ENCODE data around the gene SIRT7.

The SIRT7 gene

DNA sequence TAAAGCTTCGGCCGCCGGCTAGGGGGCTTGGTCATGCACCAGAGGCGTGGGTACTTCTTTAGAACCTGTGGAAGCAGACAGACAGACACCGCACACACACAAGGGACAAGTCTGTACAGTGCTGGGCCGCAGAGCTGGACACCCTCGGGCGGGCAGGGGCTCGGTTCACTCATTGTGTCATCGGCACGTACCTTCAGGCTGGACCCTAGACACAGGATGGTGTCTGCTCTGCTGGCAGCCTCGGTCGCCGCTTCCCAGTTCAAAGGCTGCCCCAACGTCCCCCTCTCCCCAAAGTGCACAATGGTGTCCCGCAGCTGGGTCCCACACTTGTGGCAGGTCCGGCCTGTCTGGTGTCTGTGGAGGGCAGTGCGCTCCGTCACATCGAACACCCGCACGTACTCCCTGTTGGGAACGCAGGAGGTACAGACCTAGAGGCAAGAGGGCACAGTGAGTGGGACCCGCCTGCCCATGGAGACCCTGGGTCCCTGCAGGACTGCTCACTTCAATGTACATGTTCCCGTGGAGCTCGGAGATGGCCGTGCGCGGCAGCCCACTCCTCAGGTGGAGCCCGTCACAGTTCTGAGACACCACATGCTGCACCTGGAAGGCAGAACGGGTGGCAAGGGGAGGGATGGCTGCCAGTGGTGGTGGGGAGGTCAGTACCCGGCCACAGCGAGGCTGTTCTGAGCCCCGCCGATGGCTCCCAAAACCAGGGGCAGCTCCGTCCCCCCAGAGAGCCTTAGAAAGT is 3.7 kb downstream of the SIRT7 start:
- TF ChIP-seq, protein P1, sequence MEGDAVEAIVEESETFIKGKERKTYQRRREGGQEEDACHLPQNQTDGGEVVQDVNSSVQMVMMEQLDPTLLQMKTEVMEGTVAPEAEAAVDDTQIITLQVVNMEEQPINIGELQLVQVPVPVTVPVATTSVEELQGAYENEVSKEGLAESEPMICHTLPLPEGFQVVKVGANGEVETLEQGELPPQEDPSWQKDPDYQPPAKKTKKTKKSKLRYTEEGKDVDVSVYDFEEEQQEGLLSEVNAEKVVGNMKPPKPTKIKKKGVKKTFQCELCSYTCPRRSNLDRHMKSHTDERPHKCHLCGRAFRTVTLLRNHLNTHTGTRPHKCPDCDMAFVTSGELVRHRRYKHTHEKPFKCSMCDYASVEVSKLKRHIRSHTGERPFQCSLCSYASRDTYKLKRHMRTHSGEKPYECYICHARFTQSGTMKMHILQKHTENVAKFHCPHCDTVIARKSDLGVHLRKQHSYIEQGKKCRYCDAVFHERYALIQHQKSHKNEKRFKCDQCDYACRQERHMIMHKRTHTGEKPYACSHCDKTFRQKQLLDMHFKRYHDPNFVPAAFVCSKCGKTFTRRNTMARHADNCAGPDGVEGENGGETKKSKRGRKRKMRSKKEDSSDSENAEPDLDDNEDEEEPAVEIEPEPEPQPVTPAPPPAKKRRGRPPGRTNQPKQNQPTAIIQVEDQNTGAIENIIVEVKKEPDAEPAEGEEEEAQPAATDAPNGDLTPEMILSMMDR (conservative IDR thresholded peaks at IDR 0.05; ENCODE audit: low read depth, low read length), result no peak
- no peak for DNase-seq (ENCODE audit: low read depth)
- no peak overlapping the region for H3K4me3 ChIP-seq (ENCODE audit: low read depth, low read length)

DNA sequence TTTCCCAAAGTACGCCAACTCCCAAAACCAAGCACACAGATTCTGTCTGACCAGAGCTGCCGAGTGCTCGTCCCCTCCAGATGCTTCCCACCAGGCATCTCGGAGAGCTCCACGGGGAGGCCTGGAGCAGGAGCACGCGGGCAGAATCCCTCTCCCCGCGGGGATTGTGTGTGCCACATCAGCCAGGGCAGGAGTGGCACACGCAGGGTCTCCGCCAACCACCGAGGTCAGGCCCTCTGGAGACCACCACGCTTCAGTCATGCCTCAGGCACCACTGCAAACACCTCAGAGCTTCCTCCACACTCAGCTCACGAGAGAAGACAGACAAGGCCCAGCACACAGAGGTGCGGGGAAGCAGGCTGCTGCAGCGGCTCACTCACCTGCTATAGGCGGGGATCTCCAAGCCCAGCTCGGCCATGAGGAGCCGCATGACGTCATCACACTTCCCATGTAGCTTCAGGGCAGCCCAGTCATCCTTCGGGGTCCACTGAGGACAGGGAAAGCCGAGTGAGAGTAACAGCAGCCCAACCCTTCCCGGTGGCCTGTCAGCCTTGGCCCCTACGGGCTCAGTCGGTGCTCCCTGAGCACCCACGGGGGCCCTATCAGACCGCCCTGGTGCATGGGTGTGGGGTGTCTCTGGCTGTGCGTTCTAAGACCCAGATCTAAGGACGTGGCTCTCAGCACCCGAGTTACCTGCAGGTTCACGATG is 4.4 kb downstream of the SIRT7 start:
- TF ChIP-seq, protein P1 (conservative IDR thresholded peaks at IDR 0.05; ENCODE audit: low read depth, low read length), result no peak
- no peak for DNase-seq (ENCODE audit: low read depth)
- H3K4me3 ChIP-seq (ENCODE audit: low read depth, low read length), result no peak overlapping the region

DNA sequence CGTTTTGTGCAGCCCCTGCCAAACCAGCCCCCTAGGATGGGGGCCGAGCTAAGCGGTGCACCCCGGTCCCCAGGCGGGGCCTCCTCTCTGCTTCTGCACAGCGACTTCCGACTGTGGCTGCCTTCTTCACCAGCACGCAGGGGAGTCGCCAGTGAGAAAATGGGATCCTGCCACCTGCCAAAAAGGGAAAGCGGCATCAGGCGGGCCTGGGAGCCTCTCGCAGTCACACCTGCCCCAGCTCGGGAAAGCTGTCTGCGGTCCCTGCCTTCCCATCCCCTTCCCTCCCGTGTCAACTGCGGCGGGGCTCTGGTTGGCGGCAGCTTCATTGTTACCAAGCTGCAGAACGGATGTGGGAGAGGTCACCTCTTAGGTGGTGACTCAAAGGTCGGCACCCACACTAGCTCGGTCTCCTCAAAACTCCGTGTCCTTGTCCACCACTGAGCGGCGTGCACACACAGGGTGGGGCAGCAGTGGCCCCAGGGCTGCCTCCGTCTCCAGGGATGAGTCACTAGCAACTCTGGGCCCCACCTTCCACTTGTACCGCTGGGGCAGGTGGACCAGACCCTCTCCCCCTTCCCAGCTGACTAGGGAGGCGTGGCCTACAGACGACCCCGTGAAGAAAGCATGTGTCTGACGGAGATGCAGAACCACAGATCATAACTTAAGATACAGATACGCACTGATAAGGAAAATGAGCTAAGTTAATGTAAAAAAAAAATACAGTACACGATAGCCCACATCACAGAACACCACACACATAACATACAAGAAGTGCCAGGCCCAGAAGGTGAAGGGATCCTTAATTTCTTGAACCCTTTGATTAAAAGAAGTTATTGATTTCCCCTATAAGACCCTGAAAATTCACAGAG is 5.3 kb downstream of the SIRT7 start:
- TF ChIP-seq, protein P1 (conservative IDR thresholded peaks at IDR 0.05; ENCODE audit: low read depth, low read length), result no peak
- H3K4me3 ChIP-seq (ENCODE audit: low read depth, low read length), result no peak overlapping the region
- DNase-seq (ENCODE audit: low read depth), result no peak

DNA sequence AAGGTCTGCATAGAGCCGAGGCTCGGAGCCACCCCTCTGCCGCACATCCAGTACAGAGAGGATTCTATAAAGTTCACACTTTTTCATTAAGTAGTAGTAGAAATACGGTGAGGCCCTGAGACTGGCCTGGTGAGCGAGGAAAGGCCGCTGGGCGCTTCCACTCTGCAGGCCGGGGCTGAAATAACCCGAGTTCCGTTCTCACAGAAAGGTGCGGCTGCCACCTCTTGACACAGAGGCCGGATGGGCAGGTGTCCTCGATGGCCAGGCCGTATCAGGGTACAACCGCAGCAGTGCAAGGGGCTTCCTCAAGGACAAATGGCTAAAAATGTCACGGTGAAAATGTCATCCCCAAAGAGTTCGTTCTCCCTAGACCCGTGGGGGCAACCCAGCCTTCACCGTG is 6.0 kb downstream of the SIRT7 start:
- DNase-seq (ENCODE audit: low read depth), result no peak
- TF ChIP-seq, protein P1 (conservative IDR thresholded peaks at IDR 0.05; ENCODE audit: low read depth, low read length), result no peak
- no peak overlapping the region for H3K4me3 ChIP-seq (ENCODE audit: low read depth, low read length)

DNA sequence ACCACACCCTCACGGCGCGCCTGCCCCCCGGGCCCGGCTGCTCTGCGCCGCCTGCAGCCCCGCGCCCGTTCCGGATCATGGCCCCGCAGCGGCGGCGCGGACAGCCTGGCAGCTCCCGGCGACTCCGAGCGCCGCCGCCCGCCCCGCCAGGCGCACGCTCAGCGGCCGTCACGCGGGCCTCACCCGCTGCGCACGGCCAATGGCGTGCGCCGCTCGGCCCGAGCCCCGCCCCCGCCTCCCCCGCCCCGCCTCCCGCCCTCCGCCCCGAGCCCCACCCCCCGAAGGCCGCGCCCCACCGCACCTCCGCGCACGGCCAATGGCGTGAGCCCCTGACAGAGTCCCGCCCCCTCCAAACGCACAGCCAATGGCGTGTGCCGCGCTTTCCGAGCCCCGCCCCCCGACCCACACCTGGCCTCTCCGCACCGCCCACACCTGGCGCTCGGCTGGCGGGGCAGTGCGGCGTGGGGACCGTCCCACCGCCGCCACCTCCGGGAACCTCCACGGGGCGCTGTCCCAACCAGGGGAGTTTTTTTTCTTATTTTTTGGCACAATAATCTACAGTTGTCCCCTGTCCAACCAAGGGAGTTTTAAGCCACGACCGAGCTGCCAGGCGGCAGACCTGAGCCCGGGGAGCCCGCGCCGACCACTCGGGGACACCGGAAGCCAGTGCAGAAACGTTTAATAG is 6.6 kb downstream of the SIRT7 start, which contains the start of gene PCYT2:
PCYT2 (minus strand) TSS at position 123 of the 685 bp plus-strand sequence; CDS start at position 79, 44 bp downstream.
- TF ChIP-seq, protein P1 (conservative IDR thresholded peaks at IDR 0.05; ENCODE audit: low read depth, low read length), result no peak
- DNase-seq (ENCODE audit: low read depth), result peak; percentile 88

DNA sequence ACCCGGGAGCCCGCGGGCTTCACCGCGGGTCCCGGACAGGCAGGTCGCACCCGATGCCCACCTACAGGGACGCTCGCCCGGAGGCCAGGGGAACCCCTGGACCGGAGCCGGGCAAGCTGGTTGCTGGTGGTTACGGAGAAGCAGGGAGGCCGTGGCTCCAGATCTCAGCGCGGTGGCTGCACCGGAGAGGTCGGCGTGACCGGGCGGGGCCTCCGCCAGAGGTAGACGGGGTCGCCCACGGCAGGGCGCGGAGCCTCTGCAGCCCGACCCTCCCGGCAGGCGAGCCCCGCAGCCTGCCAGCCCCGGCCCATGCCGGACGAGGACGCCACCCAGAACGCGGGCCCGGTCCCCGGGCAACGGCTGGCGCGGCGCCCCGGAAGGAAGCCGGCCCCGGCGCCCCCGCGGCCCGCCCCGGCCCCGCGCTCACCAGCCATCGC is 7.1 kb downstream of the SIRT7 start:
- H3K4me3 ChIP-seq (ENCODE audit: low read depth, low read length), result peak overlapping the region; percentile 75
- no peak for DNase-seq (ENCODE audit: low read depth)
- TF ChIP-seq, protein P1 (conservative IDR thresholded peaks at IDR 0.05; ENCODE audit: low read depth, low read length), result no peak

More for the DNA sequence above, 6.6 kb downstream of the SIRT7 start, which contains the start of gene PCYT2:
- peak within 1 kb of the TSS; percentile 75 for H3K4me3 ChIP-seq (ENCODE audit: low read depth, low read length)

All from choroid plexus epithelial cell (primary cell).